Stimulated activated CD8-positive, alpha-beta memory T cell treated with anti-CD3 and anti-CD28 coated beads, Interleukin-15, amount 100 ng/mL, for 1 hour (primary cell): ENCODE results near the gene GDI2.
"Not testable (repeated sequence)": the region's sequence is repeated elsewhere in the genome, so short reads cannot be mapped to it uniquely, and the experiment has no call there.

Source experiments
- DNase-seq: peaks from one replicate; pipeline ENCODE4 v3.0.0-alpha.2; 2020; ENCODE audit warnings: low read depth

GDI2 gene

GRCh38 chr10:5827841-5828240 is 14.6 kb upstream of the GDI2 start:
- DNase-seq, result no peak

GRCh38 chr10:5826511-5826910 is 13.3 kb upstream of the GDI2 start:
- DNase-seq, result not testable (repeated sequence)

GRCh38 chr10:5818894-5819293 is 5.7 kb upstream of the GDI2 start:
- DNase-seq, result no peak

- no peak for DNase-seq
Measured at GRCh38 chr10:5818048-5818331, 4.8 kb upstream of the GDI2 start.

GRCh38 chr10:5817322-5818047 is 4.3 kb upstream of the GDI2 start:
- no peak for DNase-seq

- no peak for DNase-seq
Measured at GRCh38 chr10:5816170-5816569, 2.9 kb upstream of the GDI2 start.

GRCh38 chr10:5814110-5815107 is 1.2 kb upstream of the GDI2 start:
- no peak for DNase-seq

GRCh38 chr10:5813091-5813340 is 218 bp downstream of the GDI2 start:
- DNase-seq, result no peak

GRCh38 chr10:5812283-5813090 is 747 bp downstream of the GDI2 start:
- peak; percentile 6 for DNase-seq

GRCh38 chr10:5811387-5811821 is 1.8 kb downstream of the GDI2 start:
- no peak for DNase-seq

- DNase-seq, result no peak
Measured at GRCh38 chr10:5810225-5810624, 3.0 kb downstream of the GDI2 start.

- DNase-seq, result no peak
Measured at GRCh38 chr10:5809527-5810154, 3.6 kb downstream of the GDI2 start.

- not testable (repeated sequence) for DNase-seq
Measured at GRCh38 chr10:5808783-5809392, 4.3 kb downstream of the GDI2 start.

- DNase-seq, result no peak
Measured at GRCh38 chr10:5806745-5807144, 6.5 kb downstream of the GDI2 start.

- DNase-seq, result no peak
Measured at GRCh38 chr10:5805711-5806110, 7.5 kb downstream of the GDI2 start.

- DNase-seq, result no peak
Measured at GRCh38 chr10:5805260-5805659, 8.0 kb downstream of the GDI2 start.

GRCh38 chr10:5804386-5804785 is 8.8 kb downstream of the GDI2 start:
- DNase-seq, result no peak

GRCh38 chr10:5800782-5801181 is 12.5 kb downstream of the GDI2 start:
- DNase-seq, result no peak

- DNase-seq, result no peak
Measured at GRCh38 chr10:5794236-5794635, 19.0 kb downstream of the GDI2 start.

GRCh38 chr10:5789626-5790025 is 23.6 kb downstream of the GDI2 start:
- DNase-seq, result no peak

- no peak for DNase-seq
Measured at GRCh38 chr10:5788969-5789368, 24.3 kb downstream of the GDI2 start.

GRCh38 chr10:5783300-5783699 is 29.9 kb downstream of the GDI2 start:
- no peak for DNase-seq
